ENCODE data around the gene BHLHE40. TPM values are rescaled to one million over a fixed set of nuclear protein-coding genes. Genes with fewer than 3 reads are reported as not detected.

Gene BHLHE40
- total and polyA plus RNA-seq, 2 of the 8 experiments (the other 6 are each of a cell fraction or from before 2014, with no cell fraction given) = 1.5 to 2.2 TPM

- no peak for TF ChIP-seq USF2 (IDR thresholded peaks at IDR 0.05; ENCODE audit: low read length)
These were observed 5.3 kb downstream of the BHLHE40 start (continued) for GRCh38 chr3:4984511-4984864.
